ENCODE results near the gene TPP2. TPM values are rescaled to one million over a fixed set of nuclear protein-coding genes. Genes with fewer than 3 reads are reported as not detected.

Gene TPP2
- total RNA-seq, 1 experiment from 2014 or later = 68.3 TPM

GRCh38 chr13:102694937-102695336, 98.2 kb downstream of the TPP2 start, which contains the start of gene METTL21C (continued):
- TF ChIP-seq ZNF532 (CRISPR knock-in tag; IDR thresholded peaks at IDR 0.05; ENCODE audit: borderline replicate concordance) (no peak), PRRX2 (CRISPR knock-in tag; IDR thresholded peaks at IDR 0.05) (no peak), CREB1 (CRISPR knock-in tag; IDR thresholded peaks at IDR 0.05) (no peak), KAT7 (CRISPR knock-in tag; IDR thresholded peaks at IDR 0.05; ENCODE audit: borderline replicate concordance) (no peak), NFATC4 (CRISPR knock-in tag; IDR thresholded peaks at IDR 0.05) (no peak), E2F4 (CRISPR knock-in tag; IDR thresholded peaks at IDR 0.05; ENCODE audit: borderline replicate concordance, low read depth) (no peak), CBFB (CRISPR knock-in tag; IDR thresholded peaks at IDR 0.05; ENCODE audit: low read depth) (no peak)
- TF ChIP-seq, protein P1, sequence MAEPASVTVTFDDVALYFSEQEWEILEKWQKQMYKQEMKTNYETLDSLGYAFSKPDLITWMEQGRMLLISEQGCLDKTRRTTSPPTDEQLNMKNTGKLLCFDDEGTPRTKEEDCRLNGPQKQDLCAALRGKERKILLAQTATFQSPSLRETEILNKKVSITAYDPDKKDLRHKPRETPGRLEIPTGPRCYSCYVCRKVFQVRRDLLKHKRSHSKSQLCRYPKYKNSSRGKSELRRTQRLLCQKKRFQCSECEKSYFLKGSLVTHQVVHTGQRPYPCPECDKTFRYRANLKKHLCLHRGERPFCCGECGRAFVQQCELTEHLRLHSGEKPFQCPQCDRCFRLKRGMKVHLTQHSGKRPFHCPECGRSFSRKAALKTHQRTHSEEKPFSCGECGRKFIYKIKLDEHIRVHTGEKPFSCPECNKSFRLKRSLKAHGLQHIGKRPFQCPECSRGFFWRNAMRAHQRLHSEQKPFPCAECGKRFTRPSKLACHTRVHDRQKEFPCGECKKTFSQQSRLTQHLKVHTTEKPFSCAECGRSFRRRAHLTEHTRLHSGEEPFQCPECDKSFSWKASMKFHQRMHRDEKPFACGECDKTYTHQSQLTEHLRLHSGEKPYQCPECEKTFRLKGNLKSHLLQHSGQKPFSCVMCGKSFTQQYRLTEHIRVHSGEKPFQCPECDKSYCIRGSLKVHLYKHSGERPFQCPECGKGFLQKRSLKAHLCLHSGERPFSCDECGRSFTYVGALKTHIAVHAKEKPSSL (CRISPR knock-in tag; conservative IDR thresholded peaks at IDR 0.05) = no peak
- TF ChIP-seq, protein P2, sequence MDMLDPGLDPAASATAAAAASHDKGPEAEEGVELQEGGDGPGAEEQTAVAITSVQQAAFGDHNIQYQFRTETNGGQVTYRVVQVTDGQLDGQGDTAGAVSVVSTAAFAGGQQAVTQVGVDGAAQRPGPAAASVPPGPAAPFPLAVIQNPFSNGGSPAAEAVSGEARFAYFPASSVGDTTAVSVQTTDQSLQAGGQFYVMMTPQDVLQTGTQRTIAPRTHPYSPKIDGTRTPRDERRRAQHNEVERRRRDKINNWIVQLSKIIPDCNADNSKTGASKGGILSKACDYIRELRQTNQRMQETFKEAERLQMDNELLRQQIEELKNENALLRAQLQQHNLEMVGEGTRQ (CRISPR knock-in tag; IDR thresholded peaks at IDR 0.05) = no peak
- TF ChIP-seq, protein P3, sequence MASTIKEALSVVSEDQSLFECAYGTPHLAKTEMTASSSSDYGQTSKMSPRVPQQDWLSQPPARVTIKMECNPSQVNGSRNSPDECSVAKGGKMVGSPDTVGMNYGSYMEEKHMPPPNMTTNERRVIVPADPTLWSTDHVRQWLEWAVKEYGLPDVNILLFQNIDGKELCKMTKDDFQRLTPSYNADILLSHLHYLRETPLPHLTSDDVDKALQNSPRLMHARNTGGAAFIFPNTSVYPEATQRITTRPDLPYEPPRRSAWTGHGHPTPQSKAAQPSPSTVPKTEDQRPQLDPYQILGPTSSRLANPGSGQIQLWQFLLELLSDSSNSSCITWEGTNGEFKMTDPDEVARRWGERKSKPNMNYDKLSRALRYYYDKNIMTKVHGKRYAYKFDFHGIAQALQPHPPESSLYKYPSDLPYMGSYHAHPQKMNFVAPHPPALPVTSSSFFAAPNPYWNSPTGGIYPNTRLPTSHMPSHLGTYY (CRISPR knock-in tag; IDR thresholded peaks at IDR 0.05) = no peak
- TF ChIP-seq, protein P4, sequence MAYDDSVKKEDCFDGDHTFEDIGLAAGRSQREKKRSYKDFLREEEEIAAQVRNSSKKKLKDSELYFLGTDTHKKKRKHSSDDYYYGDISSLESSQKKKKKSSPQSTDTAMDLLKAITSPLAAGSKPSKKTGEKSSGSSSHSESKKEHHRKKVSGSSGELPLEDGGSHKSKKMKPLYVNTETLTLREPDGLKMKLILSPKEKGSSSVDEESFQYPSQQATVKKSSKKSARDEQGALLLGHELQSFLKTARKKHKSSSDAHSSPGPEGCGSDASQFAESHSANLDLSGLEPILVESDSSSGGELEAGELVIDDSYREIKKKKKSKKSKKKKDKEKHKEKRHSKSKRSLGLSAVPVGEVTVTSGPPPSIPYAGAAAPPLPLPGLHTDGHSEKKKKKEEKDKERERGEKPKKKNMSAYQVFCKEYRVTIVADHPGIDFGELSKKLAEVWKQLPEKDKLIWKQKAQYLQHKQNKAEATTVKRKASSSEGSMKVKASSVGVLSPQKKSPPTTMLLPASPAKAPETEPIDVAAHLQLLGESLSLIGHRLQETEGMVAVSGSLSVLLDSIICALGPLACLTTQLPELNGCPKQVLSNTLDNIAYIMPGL (CRISPR knock-in tag; IDR thresholded peaks at IDR 0.05) = no peak

- Mint-ChIP-seq H3K4me3 (no peak overlapping the region), H3K9me3 (peaks cover 13% of the 10 kb centered on the region), H3K27me3 (ENCODE audit: low read depth) (no peaks in the 10 kb centered on the region), H3K36me3 (peaks cover 3% of the 10 kb centered on the region; the same call in 1 of the 2 replicates), H3K27ac (no peak overlapping the region), H3K4me1 (peaks cover 24% of the 10 kb centered on the region)
- no peak for ATAC-seq
- POLR2A ChIA-PET = no interaction called here
- CTCF ChIA-PET = no interaction called here
- DNase-seq (ENCODE audit: low spot score) = no peak
- no peak for TF ChIP-seq ZBTB43 (CRISPR knock-in tag; IDR thresholded peaks at IDR 0.05)
- no peak for TF ChIP-seq SP1 (CRISPR knock-in tag; conservative IDR thresholded peaks at IDR 0.05)
- TF ChIP-seq MAX (CRISPR knock-in tag; IDR thresholded peaks at IDR 0.05) = no peak
- TF ChIP-seq E2F4 (CRISPR knock-in tag; IDR thresholded peaks at IDR 0.05; ENCODE audit: borderline replicate concordance, low read depth) = no peak
- no peak for TF ChIP-seq ZNF232 (CRISPR knock-in tag; IDR thresholded peaks at IDR 0.05)
- TF ChIP-seq GRHL2 (CRISPR knock-in tag; IDR thresholded peaks at IDR 0.05; ENCODE audit: insufficient replicate concordance, severe bottlenecking) = no peak
- TF ChIP-seq ETV6 (CRISPR knock-in tag; IDR thresholded peaks at IDR 0.05) = no peak
- no peak for TF ChIP-seq ZSCAN18 (CRISPR knock-in tag; IDR thresholded peaks at IDR 0.05)
- no peak for TF ChIP-seq FOXK1 (CRISPR knock-in tag; IDR thresholded peaks at IDR 0.05)
- no peak for TF ChIP-seq TP53 (CRISPR knock-in tag; IDR thresholded peaks at IDR 0.05)
These were observed 99.7 kb downstream of the TPP2 start for GRCh38 chr13:102696465-102696864.
